ENCODE measurements around the gene URM1. TPM values are rescaled to one million over a fixed set of nuclear protein-coding genes. Genes with fewer than 3 reads are reported as not detected.

The URM1 gene
- total and polyA plus RNA-seq, 10 of the 15 experiments (the other 5 are each of a cell fraction or from before 2014, with no cell fraction given): 7.9 to 75.8 (median 63.7) TPM

DNA sequence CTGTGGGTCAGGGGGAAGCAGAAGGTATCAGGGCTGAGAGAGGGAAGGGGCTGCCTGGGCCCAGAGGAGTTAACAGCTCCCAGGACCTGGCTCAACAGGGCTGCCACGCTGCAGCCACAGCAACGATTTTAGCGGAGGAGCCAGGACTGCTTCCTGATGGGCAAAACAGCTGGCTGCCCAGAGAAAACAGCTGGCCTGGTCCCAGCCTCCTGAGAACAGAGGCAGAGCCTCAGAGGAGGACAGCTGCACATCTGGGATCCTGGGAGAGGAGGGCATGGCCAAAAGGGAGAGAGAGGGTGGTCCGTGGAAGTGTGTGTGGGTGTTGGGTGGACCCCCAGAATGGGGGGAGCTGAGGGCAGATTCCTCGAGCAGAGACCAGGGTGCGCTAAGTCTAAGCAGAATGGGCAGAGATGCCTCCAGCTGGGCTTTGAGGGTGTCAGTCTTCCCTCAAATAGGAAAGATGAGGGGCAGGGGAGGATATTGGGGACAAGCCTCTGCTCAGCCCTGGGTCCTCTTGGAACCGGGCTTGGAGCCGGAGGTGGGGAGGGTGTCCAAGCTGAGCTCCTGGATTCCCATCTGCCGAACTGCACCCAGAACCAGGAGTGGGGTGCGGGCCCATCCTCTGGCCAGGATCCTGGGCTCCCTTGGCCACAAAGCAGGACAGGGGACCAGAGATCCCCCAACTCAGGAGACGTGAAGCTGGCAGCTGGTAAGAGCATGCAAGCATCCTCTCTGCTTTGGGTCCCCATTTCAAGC is 40.4 kb downstream of the URM1 start:
- Histone ChIP-seq H3K9ac (ENCODE audit: control insufficient read depth, insufficient read depth, low read length) (no peak overlapping the region), H3K27ac (ENCODE audit: control insufficient read depth, insufficient read depth) (no peak overlapping the region), H3K9me3 (replicated peaks; ENCODE audit: control insufficient read depth, insufficient read depth, low read length) (no peaks in the 10 kb centered on the region), H3K79me2 (ENCODE audit: control insufficient read depth, insufficient read depth, low read length) (no peaks in the 10 kb centered on the region), H4K20me1 (ENCODE audit: control insufficient read depth, insufficient read depth) (no peaks in the 10 kb centered on the region), H3K4me2 (ENCODE audit: control insufficient read depth, insufficient read depth) (no peak overlapping the region), H3K36me3 (ENCODE audit: control insufficient read depth in 2 of 2, insufficient read depth in 2 of 2, low read length in 1 of 2) (no peaks in the 10 kb centered on the region), H3K4me3 (no peak overlapping the region), H2AFZ (ENCODE audit: control insufficient read depth, low read depth, low read length) (no peak overlapping the region), H3K27me3 (replicated peaks in 1 of 2; ENCODE audit: control insufficient read depth in 2 of 2, insufficient read depth in 2 of 2, low read length in 1 of 2) (peaks cover 1 to 5% of the 10 kb centered on the region in 2 experiments; a peak in 3 of 4 replicates), H3K4me1 (ENCODE audit: control insufficient read depth, insufficient read depth, low read length) (no peaks in the 10 kb centered on the region)
- no peak for FAIRE-seq
- 37% methylated on average over 11 of the region's 11 CpGs for WGBS (ENCODE audit: insufficient coverage, insufficient replicate concordance, low lambda C conversion rate, missing lambda C conversion rate)
- TF ChIP-seq LARP7 (IDR thresholded peaks at IDR 0.05): no peak
- TF ChIP-seq IKZF2 (IDR thresholded peaks at IDR 0.05): no peak
- TF ChIP-seq CHD4 (IDR thresholded peaks at IDR 0.05): no peak
- TF ChIP-seq STAT3 (IDR thresholded peaks at IDR 0.05; ENCODE audit: low read depth, low read length): no peak
- no peak for TF ChIP-seq BMI1 (IDR thresholded peaks at IDR 0.05; ENCODE audit: borderline replicate concordance)
- no peak for TF ChIP-seq RUNX3 (IDR thresholded peaks at IDR 0.05; ENCODE audit: low read length)
- TF ChIP-seq RAD21 (IDR thresholded peaks at IDR 0.05; ENCODE audit: insufficient read depth, low read depth, low read length): no peak
- TF ChIP-seq SPI1 (IDR thresholded peaks at IDR 0.05; ENCODE audit: borderline replicate concordance, insufficient read depth, low read depth, low read length): no peak
- TF ChIP-seq, protein P1, sequence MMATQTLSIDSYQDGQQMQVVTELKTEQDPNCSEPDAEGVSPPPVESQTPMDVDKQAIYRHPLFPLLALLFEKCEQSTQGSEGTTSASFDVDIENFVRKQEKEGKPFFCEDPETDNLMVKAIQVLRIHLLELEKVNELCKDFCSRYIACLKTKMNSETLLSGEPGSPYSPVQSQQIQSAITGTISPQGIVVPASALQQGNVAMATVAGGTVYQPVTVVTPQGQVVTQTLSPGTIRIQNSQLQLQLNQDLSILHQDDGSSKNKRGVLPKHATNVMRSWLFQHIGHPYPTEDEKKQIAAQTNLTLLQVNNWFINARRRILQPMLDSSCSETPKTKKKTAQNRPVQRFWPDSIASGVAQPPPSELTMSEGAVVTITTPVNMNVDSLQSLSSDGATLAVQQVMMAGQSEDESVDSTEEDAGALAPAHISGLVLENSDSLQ (IDR thresholded peaks at IDR 0.05): no peak
- TF ChIP-seq ZNF207 (IDR thresholded peaks at IDR 0.05; ENCODE audit: borderline replicate concordance): no peak
- ChIA-PET POLR2A (interaction anchor here (1.2 kb wide), 1 partner anchor 49 kb away, joined by 3 read pairs; no protein-coding TSS in a partner anchor), RAD21 (ENCODE audit: unreplicated experiment) (interaction anchor here (1.0 kb wide), 1 partner anchor 50 kb away, joined by 3 read pairs; no protein-coding TSS in a partner anchor), SMC1A (ENCODE audit: uncharacterized antibody, unreplicated experiment) (interaction anchor here (0.9 to 2.0 kb wide), 3 partner anchors 49 to 118 kb away, joined by 3 to 4 read pairs (median 4); no protein-coding TSS in a partner anchor), CTCF (interaction anchor here (1.0 to 3.2 kb wide), 5 partner anchors 8 to 116 kb away, joined by 3 to 21 read pairs (median 4); partner anchors contain the start of gene URM1)
- in situ Hi-C loops (cut with MboI) (no loop called here), intact Hi-C loops (cut with micrococcal nuclease; ENCODE audit: unreplicated experiment) (loop anchor here (5.0 kb wide), 1 partner anchor 49 kb away; no protein-coding TSS in a partner anchor)
- ATAC-seq: no peak
- BruUV-seq (replicated peaks): no TSS peak
- DNase-seq (ENCODE audit: low read depth, low spot score): no peak

All from GM12878 (cell line).